ENCODE data around the gene C19orf33. TPM values are rescaled to one million over a fixed set of nuclear protein-coding genes. Genes with fewer than 3 reads are reported as not detected.

Gene C19orf33
- total RNA-seq, 1 experiment from 2014 or later: 16.1 TPM

GRCh38 chr19:38277969-38278680, 25.9 kb upstream of the C19orf33 start (continued):
- no peak for TF ChIP-seq FOXJ3 (CRISPR knock-in tag; IDR thresholded peaks at IDR 0.05; ENCODE audit: borderline replicate concordance)
- no peak for TF ChIP-seq ZNF138 (CRISPR knock-in tag; conservative IDR thresholded peaks at IDR 0.05)
- TF ChIP-seq ELF4 (CRISPR knock-in tag; IDR thresholded peaks at IDR 0.05; ENCODE audit: low read depth): no peak
- TF ChIP-seq TP53 (CRISPR knock-in tag; IDR thresholded peaks at IDR 0.05): no peak

GRCh38 chr19:38278751-38279150, 25.3 kb upstream of the C19orf33 start:
- Mint-ChIP-seq H3K4me1 (peaks cover 4% of the 10 kb centered on the region; the same call in 1 of the 2 replicates), H3K36me3 (peaks cover 19% of the 10 kb centered on the region), H3K27ac (0 out of 2 replicates have a peak overlapping the region, but pooled peaks have one; percentile 41), H3K9me3 (no peaks in the 10 kb centered on the region), H3K27me3 (ENCODE audit: low read depth) (no peaks in the 10 kb centered on the region), H3K4me3 (no peak overlapping the region)
- CTCF ChIA-PET: no interaction called here
- DNase-seq (ENCODE audit: low spot score) (no peak), ATAC-seq (no peak)
- TF ChIP-seq CTCF (IDR thresholded peaks at IDR 0.05) (no peak), ZNF138 (CRISPR knock-in tag; conservative IDR thresholded peaks at IDR 0.05) (no peak), AR (CRISPR knock-in tag; IDR thresholded peaks at IDR 0.05) (no peak), ZNF263 (CRISPR knock-in tag; IDR thresholded peaks at IDR 0.05; ENCODE audit: low read depth) (no peak), KAT7 (CRISPR knock-in tag; IDR thresholded peaks at IDR 0.05; ENCODE audit: borderline replicate concordance) (no peak), MYBL2 (CRISPR knock-in tag; IDR thresholded peaks at IDR 0.05) (no peak), ZNF317 (CRISPR knock-in tag; IDR thresholded peaks at IDR 0.05; ENCODE audit: borderline replicate concordance, low read depth) (no peak), ZNF281 (CRISPR knock-in tag; IDR thresholded peaks at IDR 0.05) (no peak), ZBTB43 (CRISPR knock-in tag; IDR thresholded peaks at IDR 0.05) (no peak)
- POLR2A ChIA-PET: no interaction called here
